T1000 (cell line): ENCODE results near the gene CDH8.
"Not testable (repeated sequence)": the region's sequence is repeated elsewhere in the genome, so short reads cannot be mapped to it uniquely, and the experiment has no call there.

Experiments
- DNase-seq: peaks from one replicate; lab custom pipeline; 2025; ENCODE audit warnings: mixed read lengths; lab: John Stamatoyannopoulos, UW

The CDH8 gene

GRCh38 chr16:61780161-61780560, 256.1 kb downstream of the CDH8 start:
- no peak for DNase-seq

GRCh38 chr16:61770301-61770700, 265.9 kb downstream of the CDH8 start:
- DNase-seq: no peak

GRCh38 chr16:61763991-61764390, 272.2 kb downstream of the CDH8 start:
- DNase-seq: no peak

GRCh38 chr16:61763013-61763412, 273.2 kb downstream of the CDH8 start:
- DNase-seq: no peak

GRCh38 chr16:61730997-61731396, 305.2 kb downstream of the CDH8 start:
- DNase-seq: no peak

- DNase-seq: no peak
Observed at GRCh38 chr16:61726701-61727100, 309.5 kb downstream of the CDH8 start.

- no peak for DNase-seq
Observed at GRCh38 chr16:61726125-61726524, 310.1 kb downstream of the CDH8 start.

GRCh38 chr16:61721544-61721943, 314.7 kb downstream of the CDH8 start:
- DNase-seq: no peak

GRCh38 chr16:61715393-61715792, 320.8 kb downstream of the CDH8 start:
- DNase-seq: no peak

GRCh38 chr16:61713787-61714186, 322.5 kb downstream of the CDH8 start:
- DNase-seq: no peak

- not testable (repeated sequence) for DNase-seq
Observed at GRCh38 chr16:61699640-61700039, 336.6 kb downstream of the CDH8 start.

GRCh38 chr16:61684541-61684940, 351.7 kb downstream of the CDH8 start:
- no peak for DNase-seq

- no peak for DNase-seq
Observed at GRCh38 chr16:61681673-61682072, 354.6 kb downstream of the CDH8 start.

- no peak for DNase-seq
Observed at GRCh38 chr16:61681124-61681523, 355.1 kb downstream of the CDH8 start.

GRCh38 chr16:61678182-61678581, 358.1 kb downstream of the CDH8 start:
- DNase-seq: no peak

- no peak for DNase-seq
Observed at GRCh38 chr16:61677776-61678175, 358.5 kb downstream of the CDH8 start.

- no peak for DNase-seq
Observed at GRCh38 chr16:61676740-61677139, 359.5 kb downstream of the CDH8 start.

GRCh38 chr16:61671161-61671560, 365.1 kb downstream of the CDH8 start:
- DNase-seq: no peak

GRCh38 chr16:61665512-61665911, 370.7 kb downstream of the CDH8 start:
- no peak for DNase-seq

GRCh38 chr16:61659936-61660335, 376.3 kb downstream of the CDH8 start:
- no peak for DNase-seq

GRCh38 chr16:61654962-61655361, 381.3 kb downstream of the CDH8 start:
- no peak for DNase-seq

GRCh38 chr16:61653544-61653943, 382.7 kb downstream of the CDH8 start:
- DNase-seq: no peak

GRCh38 chr16:61645561-61645960, 390.7 kb downstream of the CDH8 start:
- DNase-seq: no peak

- DNase-seq: no peak
Observed at GRCh38 chr16:61644736-61645135, 391.5 kb downstream of the CDH8 start.

GRCh38 chr16:61617219-61617783, 418.9 kb downstream of the CDH8 start:
- DNase-seq: no peak
